ENCODE results near the gene SNED1. TPM values are rescaled to one million over a fixed set of nuclear protein-coding genes. Genes with fewer than 3 reads are reported as not detected.

Gene SNED1
- total RNA-seq, 1 experiment from 2014 or later = 0.76 TPM

DNA sequence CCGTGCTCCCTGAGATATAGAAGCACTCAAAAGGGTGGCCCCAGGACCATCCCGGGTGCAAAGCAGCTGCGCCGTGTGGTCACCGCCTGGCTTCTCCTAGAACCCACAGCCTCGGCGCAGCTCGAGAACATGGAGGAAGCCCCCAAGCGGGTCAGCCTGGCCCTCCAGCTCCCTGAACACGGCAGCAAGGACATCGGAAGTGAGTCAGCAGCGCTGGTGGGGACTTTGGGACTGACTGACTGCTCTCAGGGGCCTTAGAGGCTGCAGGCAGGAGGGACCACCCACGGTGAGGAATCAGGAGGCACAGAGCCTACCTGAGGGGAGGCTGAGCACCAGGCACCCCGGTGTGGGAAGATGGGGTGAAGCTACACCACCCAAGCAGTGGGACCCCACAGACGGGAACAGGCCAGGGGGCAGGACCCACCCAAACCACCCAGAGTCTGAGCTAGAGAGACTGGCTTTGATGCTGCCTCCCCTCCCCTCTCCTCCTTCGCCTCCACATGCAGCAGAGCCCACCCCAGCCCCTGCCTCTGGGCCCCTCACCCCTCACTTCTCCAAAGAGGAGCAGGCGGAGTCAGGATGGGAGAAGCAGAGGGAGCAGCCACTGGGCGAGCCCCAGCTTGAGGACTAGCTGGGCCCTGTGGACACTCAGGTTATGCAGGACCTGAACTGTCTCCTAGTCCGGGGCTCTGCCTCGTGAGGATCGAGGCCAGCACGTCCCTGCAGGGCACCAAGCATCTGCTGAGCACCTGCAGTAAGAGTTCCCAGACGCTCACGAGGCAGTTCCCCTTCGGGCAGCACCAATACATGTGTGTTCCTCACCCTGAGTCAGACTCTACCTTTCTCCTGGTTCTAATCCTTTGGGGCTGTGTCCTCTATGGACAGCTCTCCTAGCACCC is 75.0 kb downstream of the SNED1 start:
- no peak overlapping the region for H3K27ac Mint-ChIP-seq (ENCODE audit: unreplicated experiment)
- CTCF ChIA-PET = interaction anchor here (0.6 to 0.7 kb wide), 2 partner anchors 25 to 160 kb away, joined by 3 to 10 read pairs; no protein-coding TSS in a partner anchor
- H3K9me3 Mint-ChIP-seq (ENCODE audit: low read depth, unreplicated experiment) = no peaks in the 10 kb centered on the region
- no peaks in the 10 kb centered on the region for H3K27me3 Mint-ChIP-seq (ENCODE audit: unreplicated experiment)
- H3K4me3 Mint-ChIP-seq (ENCODE audit: low read depth, unreplicated experiment) = no peak overlapping the region
- BruUV-seq (replicated peaks) = no TSS peak
- TF ChIP-seq, protein P1, sequence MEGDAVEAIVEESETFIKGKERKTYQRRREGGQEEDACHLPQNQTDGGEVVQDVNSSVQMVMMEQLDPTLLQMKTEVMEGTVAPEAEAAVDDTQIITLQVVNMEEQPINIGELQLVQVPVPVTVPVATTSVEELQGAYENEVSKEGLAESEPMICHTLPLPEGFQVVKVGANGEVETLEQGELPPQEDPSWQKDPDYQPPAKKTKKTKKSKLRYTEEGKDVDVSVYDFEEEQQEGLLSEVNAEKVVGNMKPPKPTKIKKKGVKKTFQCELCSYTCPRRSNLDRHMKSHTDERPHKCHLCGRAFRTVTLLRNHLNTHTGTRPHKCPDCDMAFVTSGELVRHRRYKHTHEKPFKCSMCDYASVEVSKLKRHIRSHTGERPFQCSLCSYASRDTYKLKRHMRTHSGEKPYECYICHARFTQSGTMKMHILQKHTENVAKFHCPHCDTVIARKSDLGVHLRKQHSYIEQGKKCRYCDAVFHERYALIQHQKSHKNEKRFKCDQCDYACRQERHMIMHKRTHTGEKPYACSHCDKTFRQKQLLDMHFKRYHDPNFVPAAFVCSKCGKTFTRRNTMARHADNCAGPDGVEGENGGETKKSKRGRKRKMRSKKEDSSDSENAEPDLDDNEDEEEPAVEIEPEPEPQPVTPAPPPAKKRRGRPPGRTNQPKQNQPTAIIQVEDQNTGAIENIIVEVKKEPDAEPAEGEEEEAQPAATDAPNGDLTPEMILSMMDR (IDR thresholded peaks at IDR 0.05; ENCODE audit: unreplicated experiment) = no peak
- H3K4me1 Mint-ChIP-seq (ENCODE audit: low read depth, unreplicated experiment) = no peaks in the 10 kb centered on the region
- H3K36me3 Mint-ChIP-seq (ENCODE audit: insufficient read depth, unreplicated experiment) = peaks cover 5% of the 10 kb centered on the region
- DNase-seq = no peak
- intact Hi-C loops (cut with micrococcal nuclease; ENCODE audit: unreplicated experiment) = no loop called here

DNA sequence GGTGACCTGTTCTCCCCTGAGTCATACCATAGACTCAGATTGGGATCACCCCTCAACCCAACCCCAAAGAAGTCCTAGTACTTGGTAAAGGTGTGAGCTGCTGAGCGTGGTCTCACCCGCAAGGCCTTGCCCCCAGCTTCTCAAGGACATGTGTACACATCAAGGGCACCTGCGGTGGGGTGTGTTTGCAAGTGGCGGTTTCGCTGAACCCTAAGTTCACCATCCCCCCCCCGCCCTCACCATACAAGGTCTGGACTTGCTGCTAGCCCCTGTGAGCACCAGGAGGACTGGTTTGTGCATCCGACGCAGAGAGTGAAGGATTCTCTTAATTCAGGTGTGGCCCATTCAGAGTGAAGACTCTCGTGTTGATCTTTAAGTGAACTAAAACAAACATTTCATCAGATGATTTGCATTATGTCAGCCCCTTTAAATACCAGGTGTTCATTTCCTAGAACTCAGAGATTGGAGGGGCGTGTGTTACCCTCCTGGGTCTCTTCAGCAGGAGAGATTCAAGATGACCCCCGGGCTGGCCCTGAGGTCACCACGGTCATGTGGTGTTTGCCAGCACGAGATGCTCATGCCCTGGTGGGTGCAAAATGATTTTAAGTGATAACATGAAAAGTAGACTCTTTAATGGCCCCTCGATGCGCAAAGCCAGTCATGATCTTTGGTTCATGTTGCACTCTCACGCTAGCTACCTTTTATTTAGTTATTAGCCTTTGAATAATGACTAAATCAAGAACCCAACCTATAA is 75.8 kb downstream of the SNED1 start:
- Mint-ChIP-seq H3K36me3 (ENCODE audit: insufficient read depth, unreplicated experiment) (no peaks in the 10 kb centered on the region), H3K4me3 (ENCODE audit: low read depth, unreplicated experiment) (no peak overlapping the region), H3K27ac (ENCODE audit: unreplicated experiment) (no peak overlapping the region), H3K27me3 (ENCODE audit: unreplicated experiment) (no peaks in the 10 kb centered on the region), H3K4me1 (ENCODE audit: low read depth, unreplicated experiment) (no peaks in the 10 kb centered on the region), H3K9me3 (ENCODE audit: low read depth, unreplicated experiment) (no peaks in the 10 kb centered on the region)
- TF ChIP-seq, protein P1 (IDR thresholded peaks at IDR 0.05; ENCODE audit: unreplicated experiment) = no peak
- BruUV-seq (replicated peaks) = no TSS peak
- CTCF ChIA-PET = interaction anchor here (0.7 kb wide), 1 partner anchor 161 kb away, joined by 3 read pairs; no protein-coding TSS in a partner anchor
- intact Hi-C loops (cut with micrococcal nuclease; ENCODE audit: unreplicated experiment) = no loop called here
- no peak for DNase-seq

DNA sequence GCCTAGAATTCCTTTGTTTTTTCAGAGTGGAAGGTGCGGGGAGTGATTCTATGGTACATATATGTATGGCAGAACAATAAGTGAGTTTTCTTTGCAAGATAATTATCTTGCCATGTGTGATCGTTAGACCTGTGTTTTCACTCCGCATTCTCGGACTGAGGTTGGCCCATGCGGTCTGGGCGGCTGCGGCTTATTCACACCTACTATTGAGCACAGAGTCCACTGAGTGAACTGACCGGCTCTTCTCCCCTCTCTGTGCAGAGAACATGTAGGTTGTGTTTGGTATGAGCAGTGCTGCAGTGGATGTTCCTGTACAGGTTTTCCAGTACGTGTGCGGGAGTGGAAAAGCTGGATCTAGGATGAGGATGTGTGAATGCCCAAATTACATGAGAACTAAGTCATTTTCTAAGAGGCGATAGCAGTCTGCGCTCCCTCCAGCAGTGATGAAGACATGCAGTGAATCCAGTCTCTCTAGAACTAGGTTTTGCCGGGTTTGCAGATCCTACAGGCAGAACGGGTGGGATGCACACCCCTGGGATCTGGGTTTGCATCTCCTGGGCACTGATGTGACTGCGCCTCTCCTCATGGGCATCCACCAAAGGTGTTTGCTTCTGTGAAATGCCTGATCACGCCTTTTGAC is 76.6 kb downstream of the SNED1 start:
- no peak overlapping the region for H3K4me3 Mint-ChIP-seq (ENCODE audit: low read depth, unreplicated experiment)
- no TSS peak for BruUV-seq (replicated peaks)
- DNase-seq = no peak
- no peak overlapping the region for H3K27ac Mint-ChIP-seq (ENCODE audit: unreplicated experiment)
- intact Hi-C loops (cut with micrococcal nuclease; ENCODE audit: unreplicated experiment) = no loop called here
- no peaks in the 10 kb centered on the region for H3K27me3 Mint-ChIP-seq (ENCODE audit: unreplicated experiment)
- H3K4me1 Mint-ChIP-seq (ENCODE audit: low read depth, unreplicated experiment) = no peaks in the 10 kb centered on the region
- TF ChIP-seq, protein P1 (IDR thresholded peaks at IDR 0.05; ENCODE audit: unreplicated experiment) = no peak
- CTCF ChIA-PET = no interaction called here
- no peaks in the 10 kb centered on the region for H3K36me3 Mint-ChIP-seq (ENCODE audit: insufficient read depth, unreplicated experiment)
- no peaks in the 10 kb centered on the region for H3K9me3 Mint-ChIP-seq (ENCODE audit: low read depth, unreplicated experiment)

DNA sequence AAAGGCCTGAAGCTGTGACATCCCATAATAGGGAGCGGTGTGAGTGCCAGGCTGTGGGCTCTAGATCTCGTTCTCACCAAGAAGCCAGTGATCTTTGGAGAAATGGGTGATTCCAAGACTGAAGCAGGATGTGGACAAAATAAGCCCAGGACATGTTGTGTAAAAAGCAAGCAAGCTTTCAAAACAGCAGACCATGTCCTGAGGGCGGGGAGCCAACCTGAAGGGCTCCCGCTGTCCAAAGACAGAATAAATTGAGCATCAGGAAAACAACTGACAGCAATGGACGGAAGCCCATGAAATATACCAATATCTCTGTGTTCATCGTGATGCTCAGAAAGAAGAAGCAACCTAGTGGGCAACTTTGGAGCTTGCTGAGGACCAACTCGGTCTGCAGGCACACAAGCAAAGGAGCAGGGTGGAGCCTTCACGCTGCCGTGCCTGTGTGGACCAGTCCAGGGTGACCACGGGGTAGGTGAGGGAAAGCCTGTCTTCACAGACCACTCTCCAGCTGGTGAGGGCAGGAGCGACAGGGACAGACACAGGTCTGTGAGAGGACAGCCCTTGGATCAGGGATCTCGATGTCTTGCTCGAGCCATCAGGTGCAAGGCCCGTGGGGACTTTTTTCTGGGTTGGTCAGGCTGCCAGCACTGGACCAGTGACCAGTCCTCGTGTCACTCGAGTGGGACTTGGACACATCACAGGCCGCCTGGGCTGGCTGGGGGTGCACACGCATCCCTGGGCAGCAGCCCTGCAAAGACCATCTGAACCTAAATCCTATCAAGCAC is 82.2 kb downstream of the SNED1 start:
- CTCF ChIA-PET = interaction anchor here (0.5 kb wide), 1 partner anchor 20 kb away, joined by 4 read pairs; no protein-coding TSS in a partner anchor
- no TSS peak for BruUV-seq (replicated peaks)
- intact Hi-C loops (cut with micrococcal nuclease; ENCODE audit: unreplicated experiment) = no loop called here
- TF ChIP-seq, protein P1 (IDR thresholded peaks at IDR 0.05; ENCODE audit: unreplicated experiment) = no peak
- Mint-ChIP-seq H3K4me3 (ENCODE audit: low read depth, unreplicated experiment) (no peak overlapping the region), H3K36me3 (ENCODE audit: insufficient read depth, unreplicated experiment) (no peaks in the 10 kb centered on the region), H3K4me1 (ENCODE audit: low read depth, unreplicated experiment) (no peaks in the 10 kb centered on the region), H3K27me3 (ENCODE audit: unreplicated experiment) (no peaks in the 10 kb centered on the region), H3K9me3 (ENCODE audit: low read depth, unreplicated experiment) (no peaks in the 10 kb centered on the region), H3K27ac (ENCODE audit: unreplicated experiment) (no peak overlapping the region)
- DNase-seq = no peak

Measured in Calu3 (cell line).